ENCODE measurements around the gene MYADML2.

Gene MYADML2

GRCh38 chr17:81960130-81960958 lies 13.3 kb upstream of the MYADML2 start:
- Histone ChIP-seq H4K8ac (ENCODE audit: low read depth, low read length) (no peak overlapping the region), H3K18ac (ENCODE audit: low read length) (peak overlapping the region; percentile 77), H3K27me3 (ENCODE audit: insufficient read depth, low read length, poor library complexity) (peaks cover 6% of the 10 kb centered on the region), H3K4ac (ENCODE audit: low read depth, low read length) (peak overlapping the region; percentile 63), H3K4me2 (ENCODE audit: low read length) (peak overlapping the region; percentile 48), H2AK5ac (ENCODE audit: low read length) (no peak overlapping the region), H2BK5ac (ENCODE audit: low read length) (no peak overlapping the region), H3K79me1 (ENCODE audit: low read length) (no peaks in the 10 kb centered on the region), H3K36me3 (ENCODE audit: control insufficient read depth, insufficient read depth, low read length) (no peaks in the 10 kb centered on the region), H3K4me3 (ENCODE audit: low read length) (peak overlapping the region; percentile 24), H2BK15ac (replicated peaks; ENCODE audit: low read depth) (no peak overlapping the region), H3K27ac (ENCODE audit: low read depth, low read length) (no peak overlapping the region), H3K56ac (ENCODE audit: low read length) (peak overlapping the region; percentile 78), H3K9ac (ENCODE audit: low read length) (peak overlapping the region; percentile 37), H2BK120ac (ENCODE audit: low read depth, low read length) (no peak overlapping the region), H4K5ac (ENCODE audit: low read length) (no peak overlapping the region), H3K79me2 (ENCODE audit: control insufficient read depth, insufficient read depth, low read length) (no peaks in the 10 kb centered on the region), H3K23ac (ENCODE audit: low read length) (peak overlapping the region; percentile 45), H3K4me1 (ENCODE audit: control insufficient read depth, low read depth, low read length) (peaks cover 5% of the 10 kb centered on the region)
- WGBS (ENCODE audit: extremely low coverage, insufficient coverage, low lambda C conversion rate): no CpG with 5 or more reads among the region's 98 CpGs
- peak; percentile 59 for DNase-seq

- H2AK5ac ChIP-seq (ENCODE audit: low read length): no peak overlapping the region
- H3K27me3 ChIP-seq (ENCODE audit: insufficient read depth, low read length, poor library complexity): peaks cover 6% of the 10 kb centered on the region
- no peaks in the 10 kb centered on the region for H3K79me2 ChIP-seq (ENCODE audit: control insufficient read depth, insufficient read depth, low read length)
- no peak overlapping the region for H4K8ac ChIP-seq (ENCODE audit: low read depth, low read length)
- H3K36me3 ChIP-seq (ENCODE audit: control insufficient read depth, insufficient read depth, low read length): no peaks in the 10 kb centered on the region
- peak overlapping the region; percentile 42 for H3K9ac ChIP-seq (ENCODE audit: low read length)
- peak; percentile 63 for DNase-seq
- H3K79me1 ChIP-seq (ENCODE audit: low read length): no peaks in the 10 kb centered on the region
- H3K4ac ChIP-seq (ENCODE audit: low read depth, low read length): no peak overlapping the region
- H2BK15ac ChIP-seq (replicated peaks; ENCODE audit: low read depth): no peak overlapping the region
- peak overlapping the region; percentile 78 for H3K56ac ChIP-seq (ENCODE audit: low read length)
- peak overlapping the region; percentile 77 for H3K18ac ChIP-seq (ENCODE audit: low read length)
- peak overlapping the region; percentile 24 for H3K4me3 ChIP-seq (ENCODE audit: low read length)
- no peak overlapping the region for H3K23ac ChIP-seq (ENCODE audit: low read length)
- H3K4me2 ChIP-seq (ENCODE audit: low read length): peak overlapping the region; percentile 48
- no CpG with 5 or more reads among the region's 112 CpGs for WGBS (ENCODE audit: extremely low coverage, insufficient coverage, low lambda C conversion rate)
- no peak overlapping the region for H2BK5ac ChIP-seq (ENCODE audit: low read length)
- peaks cover 5% of the 10 kb centered on the region for H3K4me1 ChIP-seq (ENCODE audit: control insufficient read depth, low read depth, low read length)
- no peak overlapping the region for H4K5ac ChIP-seq (ENCODE audit: low read length)
- H2BK120ac ChIP-seq (ENCODE audit: low read depth, low read length): no peak overlapping the region
- no peak overlapping the region for H3K27ac ChIP-seq (ENCODE audit: low read depth, low read length)
Observed at GRCh38 chr17:81959362-81960129, 12.5 kb upstream of the MYADML2 start.

- no peak overlapping the region for H3K4me3 ChIP-seq (ENCODE audit: low read length)
- H3K27me3 ChIP-seq (ENCODE audit: insufficient read depth, low read length, poor library complexity): peaks cover 6% of the 10 kb centered on the region
- no peak for DNase-seq
- H3K4me2 ChIP-seq (ENCODE audit: low read length): no peak overlapping the region
- peak overlapping the region; percentile 42 for H3K9ac ChIP-seq (ENCODE audit: low read length)
- no peak overlapping the region for H3K4ac ChIP-seq (ENCODE audit: low read depth, low read length)
- no peaks in the 10 kb centered on the region for H3K36me3 ChIP-seq (ENCODE audit: control insufficient read depth, insufficient read depth, low read length)
- no peaks in the 10 kb centered on the region for H3K79me1 ChIP-seq (ENCODE audit: low read length)
- no peak overlapping the region for H2AK5ac ChIP-seq (ENCODE audit: low read length)
- no peak overlapping the region for H3K18ac ChIP-seq (ENCODE audit: low read length)
- H2BK120ac ChIP-seq (ENCODE audit: low read depth, low read length): no peak overlapping the region
- no peak overlapping the region for H3K27ac ChIP-seq (ENCODE audit: low read depth, low read length)
- H2BK5ac ChIP-seq (ENCODE audit: low read length): no peak overlapping the region
- H4K8ac ChIP-seq (ENCODE audit: low read depth, low read length): no peak overlapping the region
- H3K79me2 ChIP-seq (ENCODE audit: control insufficient read depth, insufficient read depth, low read length): no peaks in the 10 kb centered on the region
- no peak overlapping the region for H3K23ac ChIP-seq (ENCODE audit: low read length)
- H2BK15ac ChIP-seq (replicated peaks; ENCODE audit: low read depth): no peak overlapping the region
- peak overlapping the region; percentile 58 for H3K56ac ChIP-seq (ENCODE audit: low read length)
- no CpG with 5 or more reads among the region's 15 CpGs for WGBS (ENCODE audit: extremely low coverage, insufficient coverage, low lambda C conversion rate)
- no peak overlapping the region for H4K5ac ChIP-seq (ENCODE audit: low read length)
- peaks cover 4% of the 10 kb centered on the region for H3K4me1 ChIP-seq (ENCODE audit: control insufficient read depth, low read depth, low read length)
Observed at GRCh38 chr17:81958633-81959342, 11.8 kb upstream of the MYADML2 start.

GRCh38 chr17:81957691-81958432 lies 10.8 kb upstream of the MYADML2 start:
- Histone ChIP-seq H3K36me3 (ENCODE audit: control insufficient read depth, insufficient read depth, low read length) (no peaks in the 10 kb centered on the region), H3K18ac (ENCODE audit: low read length) (no peak overlapping the region), H3K27me3 (ENCODE audit: insufficient read depth, low read length, poor library complexity) (peaks cover 6% of the 10 kb centered on the region), H2BK5ac (ENCODE audit: low read length) (no peak overlapping the region), H3K23ac (ENCODE audit: low read length) (no peak overlapping the region), H3K79me2 (ENCODE audit: control insufficient read depth, insufficient read depth, low read length) (no peaks in the 10 kb centered on the region), H3K79me1 (ENCODE audit: low read length) (no peaks in the 10 kb centered on the region), H2AK5ac (ENCODE audit: low read length) (no peak overlapping the region), H4K8ac (ENCODE audit: low read depth, low read length) (no peak overlapping the region), H2BK15ac (replicated peaks; ENCODE audit: low read depth) (no peak overlapping the region), H3K9ac (ENCODE audit: low read length) (no peak overlapping the region), H3K4me2 (ENCODE audit: low read length) (no peak overlapping the region), H2BK120ac (ENCODE audit: low read depth, low read length) (no peak overlapping the region), H4K5ac (ENCODE audit: low read length) (no peak overlapping the region), H3K27ac (ENCODE audit: low read depth, low read length) (no peak overlapping the region), H3K4ac (ENCODE audit: low read depth, low read length) (no peak overlapping the region), H3K56ac (ENCODE audit: low read length) (no peak overlapping the region), H3K4me3 (ENCODE audit: low read length) (no peak overlapping the region), H3K4me1 (ENCODE audit: control insufficient read depth, low read depth, low read length) (peaks cover 2% of the 10 kb centered on the region)
- WGBS (ENCODE audit: extremely low coverage, insufficient coverage, low lambda C conversion rate): no CpG with 5 or more reads among the region's 19 CpGs
- DNase-seq: no peak
